HAP-1 (cell line): ENCODE data around the gene TFAP2C.

Source experiments
- DNase-seq, 2 experiments: peaks; one replicate each; pipeline ENCODE4 v3.0.0-alpha.2; 2016 to 2020; ENCODE audit warnings: low spot score in 2 of 2
- H3K27me3 ChIP-seq: fragments of 250-450 bp; sonication (Bioruptor Pico); 2 replicates; pipeline ENCODE4 v1.5.1; 2020; ENCODE audit warnings: low read depth, mild to moderate bottlenecking, moderate library complexity
- H3K36me3 ChIP-seq: fragments of 250-450 bp; sonication (Bioruptor Pico); replicated peaks from 2 replicates; pipeline ENCODE4 v1.5.1; 2020; ENCODE audit warnings: mild to moderate bottlenecking
- H3K4me1 ChIP-seq: fragments of 250-450 bp; sonication (Bioruptor Pico); 2 replicates; pipeline ENCODE4 v1.5.1; 2020; ENCODE audit warnings: mild to moderate bottlenecking
- H3K4me3 ChIP-seq: fragments of 250-450 bp; sonication (Bioruptor Pico); 2 replicates; pipeline ENCODE4 v1.5.1; 2020; ENCODE audit warnings: mild to moderate bottlenecking, moderate library complexity
- H3K9me3 ChIP-seq: fragments of 250-450 bp; sonication (Bioruptor Pico); 2 replicates; pipeline ENCODE4 v1.5.1; 2020; ENCODE audit warnings: mild to moderate bottlenecking, moderate library complexity
- in situ Hi-C: fragments of 300-500 bp; cut with MboI; formaldehyde crosslinking; loops from 3 replicates; pipeline ENCODE4 v1.14.3; 2020; ENCODE audit warnings: low sequenced_read_pairs, inconsistent platforms, mixed read lengths

The TFAP2C gene

DNA sequence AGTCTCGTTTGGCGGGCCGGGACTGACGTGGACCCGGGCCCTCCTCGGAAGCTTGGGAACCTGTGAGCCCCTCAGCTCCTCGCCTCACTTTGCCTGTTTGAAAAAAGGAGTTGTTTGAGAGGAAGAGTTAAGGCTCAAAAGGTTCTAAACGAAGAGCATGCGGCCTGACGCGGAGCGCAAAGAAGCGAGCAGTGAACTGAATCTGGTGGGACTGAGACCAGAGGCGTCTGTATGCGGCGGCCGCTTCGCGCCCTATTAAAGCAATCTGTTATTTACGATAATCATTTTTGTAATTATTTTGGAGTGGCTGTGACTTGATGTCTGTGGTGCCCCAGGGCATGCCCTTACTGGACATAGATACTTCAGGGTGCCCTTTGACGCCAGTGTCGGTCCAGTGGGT is 3.3 kb upstream of the TFAP2C start:
- Histone ChIP-seq H3K4me1 (peaks cover 18% of the 10 kb centered on the region), H3K4me3 (peak overlapping the region; percentile 80), H3K36me3 (no peaks in the 10 kb centered on the region; the same call in none of the 2 replicates), H3K27me3 (no peaks in the 10 kb centered on the region), H3K9me3 (no peaks in the 10 kb centered on the region)
- in situ Hi-C loops: loop anchor here (5.0 kb wide), 1 partner anchor 346 kb away; no protein-coding TSS in a partner anchor
- DNase-seq: peak in 1 of 2 experiments; percentile 49

DNA sequence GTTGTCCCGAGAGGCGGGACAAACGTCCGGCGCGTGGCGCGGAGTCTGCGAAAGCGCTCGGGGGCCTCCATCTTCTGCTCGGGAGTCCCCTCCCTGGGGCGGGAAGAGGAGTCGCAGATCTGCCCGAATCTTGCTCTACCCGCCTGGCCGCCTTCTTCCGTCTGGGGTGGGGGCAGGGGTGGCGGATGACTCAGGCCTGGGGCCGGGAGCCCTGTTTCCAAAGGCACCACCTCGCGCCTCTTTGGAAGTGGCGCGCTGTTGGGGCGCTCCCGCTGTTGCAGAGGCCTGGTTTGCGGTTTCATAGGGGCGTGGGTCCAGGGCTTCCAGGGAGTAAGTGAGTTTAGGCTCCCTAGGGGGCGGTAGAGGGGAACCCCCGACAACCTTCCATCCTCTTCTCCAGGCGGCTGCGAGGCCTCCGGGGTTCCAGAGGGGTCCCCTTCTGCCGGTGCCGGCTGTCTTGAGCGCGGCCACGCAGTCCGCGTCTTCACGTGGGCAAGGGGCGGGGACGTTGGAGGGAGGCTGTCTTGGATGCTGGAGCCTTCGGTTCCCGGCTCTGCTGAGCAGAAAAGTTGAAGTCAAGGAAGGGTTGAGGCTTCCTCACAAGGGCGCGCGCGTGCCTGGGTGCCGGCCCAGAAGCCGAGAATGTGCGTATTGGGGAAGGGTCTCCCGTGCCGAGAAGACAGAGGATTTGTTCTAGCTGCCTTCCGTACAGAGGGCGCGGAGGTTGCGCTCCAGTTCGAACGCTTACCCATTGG is 2.6 kb upstream of the TFAP2C start:
- Histone ChIP-seq H3K27me3 (no peaks in the 10 kb centered on the region), H3K9me3 (no peaks in the 10 kb centered on the region), H3K4me3 (peak overlapping the region; percentile 80), H3K4me1 (peaks cover 18% of the 10 kb centered on the region), H3K36me3 (peaks cover 3% of the 10 kb centered on the region)
- DNase-seq: peak; percentile 80 to 88
- in situ Hi-C loops: loop anchor here (5.0 kb wide), 1 partner anchor 346 kb away; no protein-coding TSS in a partner anchor

DNA sequence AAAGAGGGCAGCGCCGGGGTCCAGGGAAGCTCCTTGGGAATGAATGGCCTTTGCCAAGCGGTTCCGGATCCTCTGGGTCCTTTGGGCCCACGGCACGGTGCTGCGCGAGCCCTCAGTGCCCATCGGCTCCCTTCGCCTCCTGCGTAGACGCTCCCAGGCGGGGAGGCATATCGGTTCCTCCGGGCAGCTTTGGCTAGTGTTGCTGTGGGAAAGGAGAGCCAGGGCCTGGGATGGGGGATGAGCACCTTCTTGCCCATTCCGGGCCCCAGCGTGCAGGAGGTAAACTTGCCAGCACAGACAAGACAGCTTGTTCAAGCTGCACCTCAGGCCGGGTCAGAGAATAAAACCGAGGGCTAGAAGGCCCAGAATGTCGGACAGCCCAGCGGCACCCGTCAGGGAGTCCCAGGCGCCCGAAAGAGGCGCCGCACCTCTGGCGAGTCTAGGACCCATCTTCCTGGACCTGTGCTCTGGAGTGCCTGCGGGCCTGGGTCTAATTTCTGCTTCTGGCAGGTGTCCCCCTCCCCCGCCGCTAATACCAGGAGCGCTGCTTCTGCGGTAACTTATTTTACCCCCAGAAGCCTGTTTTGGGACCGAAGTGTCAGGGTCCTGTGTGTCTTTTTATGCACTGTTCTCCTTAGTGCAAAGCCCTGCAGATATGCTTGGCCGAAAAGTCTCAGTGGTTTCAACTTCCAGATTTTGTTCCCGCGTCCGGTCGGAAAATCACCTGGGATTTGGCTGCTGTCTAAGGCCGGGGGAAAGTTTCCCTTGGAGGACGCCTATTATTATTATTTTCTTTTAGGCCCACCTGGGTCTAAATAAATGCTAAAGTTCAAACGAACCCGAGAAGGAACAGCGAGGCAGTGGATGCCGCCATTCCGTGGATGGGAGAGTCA is 1.7 kb upstream of the TFAP2C start:
- DNase-seq: peak in 1 of 2 experiments; percentile 54
- Histone ChIP-seq H3K4me3 (peak overlapping the region; percentile 80), H3K36me3 (peaks cover 10% of the 10 kb centered on the region), H3K4me1 (peaks cover 22% of the 10 kb centered on the region), H3K9me3 (no peaks in the 10 kb centered on the region), H3K27me3 (no peaks in the 10 kb centered on the region)
- in situ Hi-C loops: loop anchor here (5.0 kb wide), 1 partner anchor 345 kb away; no protein-coding TSS in a partner anchor

DNA sequence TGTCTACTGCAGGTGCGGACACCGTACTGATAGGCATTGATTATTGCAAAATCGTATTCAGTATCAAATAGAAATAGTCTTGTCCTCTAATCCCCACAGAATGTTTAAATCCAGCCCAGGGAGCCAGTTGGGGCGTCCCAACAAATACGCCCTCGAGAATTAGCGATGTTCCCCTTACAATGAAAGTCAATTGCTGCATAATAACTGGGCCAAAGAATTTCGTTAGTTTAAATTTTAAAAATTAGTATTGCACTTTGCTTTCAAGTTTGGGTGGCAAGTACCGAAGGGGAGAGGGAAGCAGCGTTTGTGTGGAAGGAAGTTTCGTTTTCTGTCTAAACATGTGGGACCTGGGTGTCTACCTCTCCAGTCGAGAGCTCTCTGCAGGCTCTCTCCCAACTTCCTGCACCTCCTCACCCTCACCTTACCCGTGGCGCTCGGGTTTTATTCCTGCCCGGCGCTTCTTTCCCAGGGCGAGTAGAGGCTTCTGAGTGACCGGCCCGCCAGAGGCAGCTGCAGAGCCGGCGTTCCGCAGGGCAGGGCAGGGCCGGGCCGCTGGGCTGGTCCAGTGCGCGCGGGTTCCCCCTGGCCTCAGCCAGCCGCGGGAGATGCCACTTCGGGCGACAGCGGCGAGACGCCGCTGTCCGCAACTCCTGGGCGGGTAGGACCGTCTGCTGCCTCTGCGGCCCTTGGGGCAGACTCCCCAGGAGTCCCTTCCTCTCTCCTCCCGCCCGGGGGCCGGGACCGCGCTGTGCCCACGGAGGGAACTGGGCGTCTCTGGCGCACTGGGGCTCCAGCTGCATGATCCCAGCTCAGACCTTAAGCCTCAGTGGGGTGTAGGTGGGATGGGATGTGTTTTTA is 862 bp upstream of the TFAP2C start:
- Histone ChIP-seq H3K27me3 (no peaks in the 10 kb centered on the region), H3K9me3 (no peaks in the 10 kb centered on the region), H3K36me3 (peaks cover 12% of the 10 kb centered on the region), H3K4me1 (peaks cover 25% of the 10 kb centered on the region), H3K4me3 (peak overlapping the region; percentile 80)
- DNase-seq: peak in 1 of 2 experiments; percentile 59
- in situ Hi-C loops: loop anchor here (5.0 kb wide), 1 partner anchor 344 kb away; no protein-coding TSS in a partner anchor

DNA sequence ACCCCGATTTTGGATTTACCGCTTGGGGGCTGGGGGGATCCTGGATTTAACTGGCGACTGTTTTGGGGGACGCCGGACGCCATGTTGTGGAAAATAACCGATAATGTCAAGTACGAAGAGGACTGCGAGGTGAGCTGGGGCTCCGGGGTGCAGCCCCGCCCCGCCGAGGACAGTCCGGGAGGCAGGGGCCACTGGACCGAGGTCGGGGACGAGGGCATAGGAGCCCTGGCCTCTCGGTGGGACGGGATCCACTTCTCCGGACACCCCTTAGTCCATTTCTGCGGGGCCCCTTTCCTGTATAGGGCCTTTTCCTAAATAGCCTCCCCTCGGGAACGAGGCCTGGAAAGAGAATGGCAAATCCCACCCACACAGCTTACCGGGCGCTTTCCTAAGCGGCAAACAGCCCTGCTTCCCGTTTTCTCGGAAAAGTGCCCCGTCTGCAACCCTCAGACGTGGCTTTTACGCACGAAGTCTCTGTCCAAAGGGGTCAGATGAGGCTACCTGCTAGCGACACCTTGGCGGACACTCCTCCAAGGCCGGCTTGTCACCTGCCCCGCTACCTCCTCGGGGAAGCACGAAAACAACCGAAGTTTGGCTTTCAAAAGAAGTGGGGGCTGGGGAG is 469 bp downstream of the TFAP2C start:
- in situ Hi-C loops: loop anchor here (5.0 kb wide), 1 partner anchor 343 kb away; no protein-coding TSS in a partner anchor
- H3K27me3 ChIP-seq: no peaks in the 10 kb centered on the region
- H3K4me3 ChIP-seq: peak overlapping the region; percentile 80
- peaks cover 33% of the 10 kb centered on the region for H3K4me1 ChIP-seq
- DNase-seq: peak in 1 of 2 experiments; percentile 44
- H3K36me3 ChIP-seq: peaks cover 24% of the 10 kb centered on the region
- H3K9me3 ChIP-seq: no peaks in the 10 kb centered on the region

DNA sequence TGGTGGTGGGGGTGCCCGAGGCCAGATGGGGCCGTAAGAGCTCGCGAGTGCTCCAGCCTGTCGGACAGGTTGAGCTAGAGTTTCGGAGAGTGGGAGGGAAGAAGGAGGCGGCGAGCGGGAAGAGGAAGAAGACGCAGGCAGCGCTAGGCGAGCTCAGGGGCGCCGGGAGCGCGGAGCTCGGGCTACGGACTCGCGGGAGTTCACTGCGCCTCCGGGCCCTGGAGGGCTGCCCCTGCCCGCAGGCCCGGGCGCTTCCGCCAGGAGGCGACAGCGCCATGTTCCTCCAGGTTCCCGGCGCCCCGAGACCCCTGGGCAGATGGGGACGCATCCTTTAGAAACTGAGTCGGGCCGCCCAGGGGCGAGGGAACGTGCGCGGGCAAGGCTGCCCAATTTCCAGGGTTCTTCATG is 984 bp downstream of the TFAP2C start:
- Histone ChIP-seq H3K36me3 (peaks cover 27% of the 10 kb centered on the region), H3K27me3 (no peaks in the 10 kb centered on the region), H3K4me3 (peak overlapping the region; percentile 80), H3K4me1 (peaks cover 38% of the 10 kb centered on the region), H3K9me3 (no peaks in the 10 kb centered on the region)
- in situ Hi-C loops: no loop called here
- DNase-seq: peak; percentile 83 to 87

DNA sequence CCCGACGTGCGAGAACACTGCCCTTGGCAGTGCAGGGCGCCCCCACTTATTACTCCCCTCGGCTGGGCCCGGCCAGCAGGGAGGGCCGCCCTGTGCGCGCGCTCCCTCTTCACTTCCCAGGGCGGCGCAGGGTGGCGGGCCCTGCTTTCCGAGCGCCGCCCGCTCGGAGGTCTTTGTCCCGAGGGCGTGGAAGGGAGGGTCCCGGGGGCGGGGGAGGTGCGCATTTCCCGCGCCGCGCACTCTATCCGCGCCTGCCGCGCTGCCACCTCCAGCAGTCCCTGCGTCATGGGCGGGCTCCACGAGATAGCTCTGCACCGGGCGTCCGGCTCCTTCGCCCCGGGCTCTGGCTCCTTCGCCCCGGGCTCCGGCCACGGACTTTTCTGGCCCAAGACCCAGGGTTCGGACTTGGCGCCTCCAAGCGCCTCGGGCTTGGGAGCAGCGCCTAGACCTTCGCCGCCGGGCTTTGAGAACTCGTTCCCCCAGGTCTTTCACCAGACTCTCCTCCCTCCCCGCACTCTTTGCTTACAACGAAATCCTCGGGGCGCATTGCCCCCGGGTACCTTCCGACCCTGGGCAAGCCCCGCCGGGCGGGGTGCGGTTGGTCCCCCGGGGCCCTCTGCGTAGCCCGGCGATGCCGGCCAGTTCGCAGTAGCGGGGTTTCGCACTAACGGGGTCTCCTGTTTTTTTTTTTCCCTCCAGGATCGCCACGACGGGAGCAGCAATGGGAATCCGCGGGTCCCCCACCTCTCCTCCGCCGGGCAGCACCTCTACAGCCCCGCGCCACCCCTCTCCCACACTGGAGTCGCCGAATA is 1.6 kb downstream of the TFAP2C start:
- Histone ChIP-seq H3K4me1 (peaks cover 44% of the 10 kb centered on the region), H3K4me3 (peak overlapping the region; percentile 80), H3K9me3 (no peaks in the 10 kb centered on the region), H3K36me3 (peaks cover 34% of the 10 kb centered on the region), H3K27me3 (no peaks in the 10 kb centered on the region)
- peak; percentile 74 to 80 for DNase-seq
- in situ Hi-C loops: no loop called here

DNA sequence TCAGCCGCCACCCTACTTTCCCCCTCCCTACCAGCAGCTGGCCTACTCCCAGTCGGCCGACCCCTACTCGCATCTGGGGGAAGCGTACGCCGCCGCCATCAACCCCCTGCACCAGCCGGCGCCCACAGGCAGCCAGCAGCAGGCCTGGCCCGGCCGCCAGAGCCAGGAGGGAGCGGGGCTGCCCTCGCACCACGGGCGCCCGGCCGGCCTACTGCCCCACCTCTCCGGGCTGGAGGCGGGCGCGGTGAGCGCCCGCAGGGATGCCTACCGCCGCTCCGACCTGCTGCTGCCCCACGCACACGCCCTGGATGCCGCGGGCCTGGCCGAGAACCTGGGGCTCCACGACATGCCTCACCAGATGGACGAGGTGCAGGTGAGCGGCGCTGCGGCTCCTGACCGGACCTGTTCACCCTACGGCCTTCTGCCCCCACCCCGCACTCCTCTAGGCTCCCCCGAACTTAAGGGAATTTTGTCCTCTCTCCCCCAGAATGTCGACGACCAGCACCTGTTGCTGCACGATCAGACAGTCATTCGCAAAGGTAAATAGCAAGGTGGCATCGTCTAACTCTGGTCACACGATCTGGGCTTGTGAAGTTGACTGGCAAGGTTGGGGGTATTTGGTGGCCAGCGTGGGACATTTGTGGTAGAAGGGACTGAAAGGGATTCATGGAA is 2.3 kb downstream of the TFAP2C start:
- Histone ChIP-seq H3K9me3 (no peaks in the 10 kb centered on the region), H3K4me1 (peaks cover 52% of the 10 kb centered on the region), H3K36me3 (peaks cover 35% of the 10 kb centered on the region), H3K27me3 (no peaks in the 10 kb centered on the region), H3K4me3 (peak overlapping the region; percentile 80)
- peak in 1 of 2 experiments; percentile 41 for DNase-seq
- in situ Hi-C loops: no loop called here

DNA sequence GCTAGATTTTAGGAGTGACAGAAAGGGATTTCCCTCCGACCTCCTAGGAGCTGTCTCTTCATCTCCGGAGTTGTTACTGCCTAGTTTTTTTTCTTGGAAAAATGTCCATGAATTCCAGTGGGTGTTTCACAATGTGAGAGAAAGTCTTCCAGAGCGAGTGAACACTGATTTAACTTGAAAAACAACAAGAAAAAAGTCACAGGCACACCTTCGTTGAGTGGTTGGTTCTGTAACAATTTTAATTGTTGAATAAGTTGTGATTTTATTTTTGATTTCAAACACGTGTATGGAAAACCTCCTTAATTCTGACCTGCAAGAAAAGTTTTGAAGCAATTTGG is 2.9 kb downstream of the TFAP2C start:
- in situ Hi-C loops: no loop called here
- H3K4me1 ChIP-seq: peaks cover 53% of the 10 kb centered on the region
- peak overlapping the region; percentile 80 for H3K4me3 ChIP-seq
- H3K36me3 ChIP-seq: peaks cover 35% of the 10 kb centered on the region
- DNase-seq: no peak
- H3K27me3 ChIP-seq: no peaks in the 10 kb centered on the region
- H3K9me3 ChIP-seq: no peaks in the 10 kb centered on the region

DNA sequence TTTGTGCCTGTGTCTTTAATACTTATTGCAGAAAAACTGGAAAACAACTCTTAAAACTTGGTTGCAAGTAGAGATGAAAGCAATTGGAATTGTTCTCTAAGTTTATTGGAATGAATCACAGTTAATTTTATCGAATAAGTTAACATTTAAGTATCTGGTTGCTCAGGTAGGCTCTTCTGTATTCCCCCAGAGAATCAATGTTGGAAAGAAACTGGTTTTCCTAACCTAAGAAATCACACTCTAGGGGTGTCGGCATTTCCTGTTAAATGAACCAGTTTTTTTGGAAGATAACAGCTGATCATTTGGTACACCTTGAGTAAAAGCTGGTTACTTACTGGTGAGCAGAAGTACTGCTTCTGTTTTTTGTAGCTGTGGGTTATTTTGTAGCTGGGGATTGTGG is 5.2 kb downstream of the TFAP2C start:
- Histone ChIP-seq H3K4me3 (no peak overlapping the region), H3K9me3 (no peaks in the 10 kb centered on the region), H3K27me3 (no peaks in the 10 kb centered on the region), H3K36me3 (peaks cover 55% of the 10 kb centered on the region), H3K4me1 (peaks cover 52% of the 10 kb centered on the region)
- DNase-seq: no peak
- in situ Hi-C loops: no loop called here

DNA sequence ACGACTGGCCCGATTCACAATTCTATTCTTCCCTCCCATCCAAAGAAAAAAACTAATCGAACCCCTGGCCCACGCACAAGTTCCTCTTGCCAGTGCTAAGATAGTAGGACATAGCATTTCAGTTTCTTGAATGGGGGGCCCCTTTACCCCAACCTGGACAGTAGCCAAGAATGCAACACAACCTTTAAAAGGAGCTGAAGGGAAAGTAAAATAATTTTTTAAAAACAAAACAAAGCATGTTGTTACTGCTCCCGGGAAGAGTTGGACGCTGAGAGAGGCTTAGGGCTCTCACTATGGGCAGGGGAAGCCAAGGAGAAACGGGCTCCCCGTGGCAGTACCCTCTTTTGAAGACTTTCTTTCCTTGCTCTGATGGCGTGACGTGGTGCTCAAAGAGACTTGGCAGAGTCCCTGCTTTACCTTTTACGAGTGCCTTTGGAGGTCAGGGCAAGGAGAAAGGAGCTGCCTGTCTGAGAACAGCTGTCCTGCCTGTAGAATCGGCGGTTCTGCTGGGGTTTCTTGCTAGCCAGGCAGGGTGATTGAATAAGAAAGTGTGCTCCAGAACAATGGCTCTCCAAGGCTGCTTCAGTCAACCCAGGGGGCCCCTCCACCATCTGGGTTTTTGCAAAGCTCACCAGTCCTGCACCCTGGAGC is 5.8 kb downstream of the TFAP2C start:
- in situ Hi-C loops: no loop called here
- peak; percentile 56 to 74 for DNase-seq
- H3K27me3 ChIP-seq: no peaks in the 10 kb centered on the region
- H3K4me3 ChIP-seq: no peak overlapping the region
- peaks cover 60% of the 10 kb centered on the region for H3K36me3 ChIP-seq
- H3K9me3 ChIP-seq: no peaks in the 10 kb centered on the region
- peaks cover 52% of the 10 kb centered on the region for H3K4me1 ChIP-seq
